Brain microvascular endothelial cell (primary cell): ENCODE results near the gene INPP4B.

ENCODE experiments used
- DNase-seq: peaks from one replicate; pipeline ENCODE4 v3.0.0-alpha.2; 2020
- H3K27ac ChIP-seq: fragments of 250-450 bp; sonication (Bioruptor Pico); 2 replicates; pipeline ENCODE4 v1.5.1; 2020; ENCODE audit warnings: mild to moderate bottlenecking, moderate library complexity
- H3K27me3 ChIP-seq: fragments of 250-450 bp; sonication (Bioruptor Pico); replicated peaks from 2 replicates; pipeline ENCODE4 v1.5.1; 2020; ENCODE audit warnings: mild to moderate bottlenecking
- H3K36me3 ChIP-seq: fragments of 250-450 bp; sonication (Bioruptor Pico); replicated peaks from 2 replicates; pipeline ENCODE4 v1.5.1; 2020; ENCODE audit warnings: mild to moderate bottlenecking
- H3K4me3 ChIP-seq: 2 replicates; pipeline ENCODE4 v1.5.1; 2011; ENCODE audit warnings: low read depth, mild to moderate bottlenecking, control low read depth, low read length, moderate library complexity
- in situ Hi-C: cut with HindIII; loops from 2 replicates; pipeline ENCODE4 v1.10.0; 2017; ENCODE audit warnings: low sequenced_read_pairs, low pct_ligation_motif_present
- TF ChIP-seq, protein P1 (sequence below): IDR thresholded peaks from 2 replicates; pipeline ENCODE4 v1.5.1; 2011; ENCODE audit warnings: low read depth, mild to moderate bottlenecking, moderate library complexity, low read length, control low read depth, inconsistent platforms; ENCODE audit errors: missing control alignments

Gene INPP4B

DNA sequence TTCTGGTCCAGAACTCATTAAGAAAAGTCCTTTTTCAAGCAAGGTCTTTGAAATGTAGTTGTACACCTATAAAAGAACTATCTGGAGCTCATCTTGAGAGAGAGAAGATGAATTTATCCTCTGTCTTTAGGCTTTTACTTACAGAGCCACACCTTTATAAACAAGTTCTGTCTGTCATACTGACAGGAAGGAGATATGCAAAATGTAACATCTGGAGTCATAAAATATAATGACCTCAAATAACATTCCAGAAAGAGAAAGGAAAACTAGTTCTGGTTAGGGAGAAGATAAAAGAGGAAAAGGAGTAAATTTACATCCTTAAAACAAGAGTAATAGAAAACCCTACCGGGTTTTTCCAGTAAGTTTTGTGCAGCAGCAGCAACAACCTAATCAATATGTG lies 1.3 kb downstream of the INPP4B start:
- no peak overlapping the region for H3K27ac ChIP-seq
- no peak for DNase-seq
- in situ Hi-C loops = no loop called here

DNA sequence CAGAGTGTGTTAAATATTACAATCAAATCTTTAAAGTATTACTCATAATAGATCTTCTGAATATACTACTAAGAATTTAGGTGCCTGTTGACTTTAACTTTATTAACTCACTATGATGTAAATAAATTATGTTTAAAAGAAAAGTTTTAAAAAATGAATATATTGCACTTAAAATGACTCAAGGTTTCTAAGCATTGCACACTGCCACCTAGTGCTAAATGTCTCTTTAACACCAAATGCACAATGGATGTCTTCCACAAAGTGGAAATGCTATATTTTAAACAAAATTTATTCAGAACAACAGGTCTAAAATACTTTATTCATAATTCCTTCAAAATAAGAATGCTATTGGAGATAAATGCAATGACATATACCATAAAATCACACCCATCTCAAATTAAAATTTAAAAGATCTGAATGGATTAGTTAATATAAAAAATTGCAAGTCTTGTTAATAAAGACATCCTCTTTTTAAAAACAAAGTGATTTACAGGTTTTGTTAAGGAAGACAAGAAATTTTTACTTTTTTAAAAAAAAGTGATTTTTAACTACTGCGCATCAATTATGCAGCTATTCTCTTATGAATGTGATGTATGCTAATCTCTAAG lies 5.5 kb downstream of the INPP4B start:
- Histone ChIP-seq H3K4me3 (no peak overlapping the region), H3K36me3 (no peaks in the 10 kb centered on the region), H3K27ac (no peak overlapping the region), H3K27me3 (no peaks in the 10 kb centered on the region)
- DNase-seq = peak; percentile 43
- TF ChIP-seq, protein P1, sequence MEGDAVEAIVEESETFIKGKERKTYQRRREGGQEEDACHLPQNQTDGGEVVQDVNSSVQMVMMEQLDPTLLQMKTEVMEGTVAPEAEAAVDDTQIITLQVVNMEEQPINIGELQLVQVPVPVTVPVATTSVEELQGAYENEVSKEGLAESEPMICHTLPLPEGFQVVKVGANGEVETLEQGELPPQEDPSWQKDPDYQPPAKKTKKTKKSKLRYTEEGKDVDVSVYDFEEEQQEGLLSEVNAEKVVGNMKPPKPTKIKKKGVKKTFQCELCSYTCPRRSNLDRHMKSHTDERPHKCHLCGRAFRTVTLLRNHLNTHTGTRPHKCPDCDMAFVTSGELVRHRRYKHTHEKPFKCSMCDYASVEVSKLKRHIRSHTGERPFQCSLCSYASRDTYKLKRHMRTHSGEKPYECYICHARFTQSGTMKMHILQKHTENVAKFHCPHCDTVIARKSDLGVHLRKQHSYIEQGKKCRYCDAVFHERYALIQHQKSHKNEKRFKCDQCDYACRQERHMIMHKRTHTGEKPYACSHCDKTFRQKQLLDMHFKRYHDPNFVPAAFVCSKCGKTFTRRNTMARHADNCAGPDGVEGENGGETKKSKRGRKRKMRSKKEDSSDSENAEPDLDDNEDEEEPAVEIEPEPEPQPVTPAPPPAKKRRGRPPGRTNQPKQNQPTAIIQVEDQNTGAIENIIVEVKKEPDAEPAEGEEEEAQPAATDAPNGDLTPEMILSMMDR = peak; percentile 58
- in situ Hi-C loops = no loop called here

More for the DNA sequence above, 1.3 kb downstream of the INPP4B start:
- TF ChIP-seq, protein P1 = no peak
- Histone ChIP-seq H3K4me3 (no peak overlapping the region), H3K36me3 (no peaks in the 10 kb centered on the region), H3K27me3 (peaks cover 5% of the 10 kb centered on the region)

DNA sequence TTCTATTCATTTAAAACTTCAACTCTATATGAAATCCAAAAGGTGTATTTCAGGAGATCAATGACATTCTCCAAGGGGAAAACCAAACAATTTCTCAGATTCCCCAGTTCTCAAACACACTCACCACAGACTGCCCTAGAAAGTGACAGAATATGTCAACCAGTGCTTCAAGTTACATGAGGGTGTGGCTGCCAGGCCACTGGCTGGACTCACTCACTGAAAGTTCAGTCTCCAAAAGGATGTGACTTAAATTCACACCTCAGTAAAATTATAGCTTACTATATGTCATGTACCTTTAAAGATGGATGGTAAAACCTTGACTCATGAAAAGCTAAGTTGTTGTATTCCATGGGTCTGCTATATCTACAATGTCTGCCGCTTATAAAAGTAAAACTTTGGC lies 7.3 kb downstream of the INPP4B start:
- no peak overlapping the region for H3K27ac ChIP-seq
- no peaks in the 10 kb centered on the region for H3K27me3 ChIP-seq
- H3K4me3 ChIP-seq = no peak overlapping the region
- in situ Hi-C loops = no loop called here
- H3K36me3 ChIP-seq = no peaks in the 10 kb centered on the region
- TF ChIP-seq, protein P1 = no peak
- no peak for DNase-seq

DNA sequence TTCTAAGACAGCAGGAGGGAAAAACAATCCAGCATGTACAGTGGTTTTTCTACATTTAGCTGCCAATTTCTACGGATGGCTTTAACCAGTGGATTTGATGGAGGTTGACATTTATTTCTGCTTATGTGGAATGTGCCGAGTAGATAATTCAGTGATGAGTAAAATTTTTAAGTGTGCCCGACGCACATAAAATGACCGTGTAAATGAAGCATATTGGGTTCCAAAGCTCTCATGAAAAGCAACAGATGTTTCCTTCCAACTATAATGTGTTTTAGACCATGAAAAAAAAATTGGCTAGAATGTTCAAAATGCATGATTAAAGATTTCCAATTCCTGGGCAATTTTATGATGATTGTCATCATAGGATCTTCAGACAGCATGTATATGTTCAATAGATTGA lies 14.1 kb downstream of the INPP4B start:
- Histone ChIP-seq H3K4me3 (no peak overlapping the region), H3K27ac (no peak overlapping the region), H3K36me3 (no peaks in the 10 kb centered on the region), H3K27me3 (no peaks in the 10 kb centered on the region)
- TF ChIP-seq, protein P1 = no peak
- no peak for DNase-seq
- in situ Hi-C loops = no loop called here

DNA sequence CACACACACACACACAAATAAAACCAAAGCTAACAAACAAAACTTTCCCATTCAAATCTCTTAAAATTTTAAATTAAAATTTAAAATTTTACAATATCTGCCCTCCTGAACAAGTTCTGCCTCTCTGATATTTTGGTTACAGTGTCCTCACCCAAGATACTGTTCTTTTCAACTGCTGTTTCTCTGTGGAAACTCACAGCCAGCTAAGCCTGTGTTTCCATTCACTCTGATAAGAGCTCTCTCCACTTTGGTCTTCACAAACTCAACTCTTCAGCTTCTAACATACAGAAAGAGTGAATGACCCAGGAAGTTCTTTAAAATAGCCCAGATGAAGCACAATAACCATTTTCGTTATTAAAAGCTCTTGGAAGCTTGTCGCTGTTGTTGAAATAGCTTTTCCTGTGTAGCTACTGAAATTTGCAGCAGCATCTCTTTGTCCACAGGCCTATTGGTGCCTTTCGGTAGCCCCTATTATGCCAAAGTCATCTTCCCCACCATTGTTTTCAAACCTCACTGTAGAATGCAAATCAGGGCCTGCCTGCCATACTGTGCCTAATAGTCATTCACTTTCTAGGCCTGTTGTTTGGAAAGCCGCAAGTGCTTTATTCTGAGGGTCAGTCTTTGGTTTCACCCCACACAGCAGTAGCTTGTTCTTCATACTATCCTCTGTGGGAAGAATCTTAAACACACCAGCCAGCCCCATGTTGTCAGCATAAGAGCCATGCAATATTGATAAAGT lies 19.4 kb downstream of the INPP4B start:
- no peaks in the 10 kb centered on the region for H3K36me3 ChIP-seq
- in situ Hi-C loops = no loop called here
- H3K27ac ChIP-seq = no peak overlapping the region
- TF ChIP-seq, protein P1 = no peak
- no peaks in the 10 kb centered on the region for H3K27me3 ChIP-seq
- no peak overlapping the region for H3K4me3 ChIP-seq
- no peak for DNase-seq

DNA sequence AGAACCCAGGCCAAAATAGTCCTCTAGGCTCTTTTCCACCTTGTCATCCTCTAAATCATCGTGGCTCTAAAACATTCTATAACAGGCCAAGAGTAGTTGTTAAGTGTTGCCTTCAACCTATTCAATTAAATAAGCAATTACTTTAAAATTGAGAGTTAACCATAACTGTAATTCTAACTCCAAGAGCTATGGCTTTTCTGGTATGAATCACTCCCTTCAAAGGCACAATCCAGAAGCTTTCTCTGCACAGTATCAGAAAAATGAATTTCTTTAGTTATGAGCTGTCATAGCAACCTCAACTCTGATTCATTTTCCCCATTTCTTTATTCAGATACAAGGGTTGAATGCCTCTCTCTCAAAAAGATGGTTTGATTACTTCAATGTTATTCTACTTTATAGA lies 21.7 kb downstream of the INPP4B start:
- H3K4me3 ChIP-seq = no peak overlapping the region
- H3K27me3 ChIP-seq = no peaks in the 10 kb centered on the region
- H3K36me3 ChIP-seq = no peaks in the 10 kb centered on the region
- TF ChIP-seq, protein P1 = no peak
- in situ Hi-C loops = no loop called here
- no peak overlapping the region for H3K27ac ChIP-seq
- peak; percentile 32 for DNase-seq
